Thyroid gland (tissue), 4 donors: Measurements from ENCODE around the gene PHLPP2.

Source experiments
- POLR2A ChIP-seq, 2 donors: fragments of 450-650 bp; IDR thresholded peaks; one replicate each; pipeline ENCODE4 v1.6.1; 2017; ENCODE audit warnings: antibody characterized with exemption in 2 of 2, mild to moderate bottlenecking in 2 of 2, moderate library complexity in 1 of 2
- TF ChIP-seq, protein P1 (sequence below), 6 experiments: fragments of 200-600 bp in 3 of 6; fragments of 450-650 bp in 3 of 6; sonication (generic) in 3 of 6; IDR thresholded peaks; one replicate each; pipeline ENCODE4 v1.5.1; 2016 to 2019; ENCODE audit warnings: antibody characterized with exemption in 6 of 6, mild to moderate bottlenecking in 2 of 6, inconsistent platforms in 1 of 6, moderate library complexity in 1 of 6

GRCh38 chr16:71649704-71650103 lies 74.8 kb downstream of the PHLPP2 start:
- TF ChIP-seq, protein P1, sequence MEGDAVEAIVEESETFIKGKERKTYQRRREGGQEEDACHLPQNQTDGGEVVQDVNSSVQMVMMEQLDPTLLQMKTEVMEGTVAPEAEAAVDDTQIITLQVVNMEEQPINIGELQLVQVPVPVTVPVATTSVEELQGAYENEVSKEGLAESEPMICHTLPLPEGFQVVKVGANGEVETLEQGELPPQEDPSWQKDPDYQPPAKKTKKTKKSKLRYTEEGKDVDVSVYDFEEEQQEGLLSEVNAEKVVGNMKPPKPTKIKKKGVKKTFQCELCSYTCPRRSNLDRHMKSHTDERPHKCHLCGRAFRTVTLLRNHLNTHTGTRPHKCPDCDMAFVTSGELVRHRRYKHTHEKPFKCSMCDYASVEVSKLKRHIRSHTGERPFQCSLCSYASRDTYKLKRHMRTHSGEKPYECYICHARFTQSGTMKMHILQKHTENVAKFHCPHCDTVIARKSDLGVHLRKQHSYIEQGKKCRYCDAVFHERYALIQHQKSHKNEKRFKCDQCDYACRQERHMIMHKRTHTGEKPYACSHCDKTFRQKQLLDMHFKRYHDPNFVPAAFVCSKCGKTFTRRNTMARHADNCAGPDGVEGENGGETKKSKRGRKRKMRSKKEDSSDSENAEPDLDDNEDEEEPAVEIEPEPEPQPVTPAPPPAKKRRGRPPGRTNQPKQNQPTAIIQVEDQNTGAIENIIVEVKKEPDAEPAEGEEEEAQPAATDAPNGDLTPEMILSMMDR (IDR thresholded peaks at IDR 0.05), result no peak
- TF ChIP-seq POLR2A (IDR thresholded peaks at IDR 0.05), result no peak
